Fibroblast of pulmonary artery (primary cell): ENCODE results near the gene ACSL4.

Source experiments
- DNase-seq: peaks from one replicate; pipeline ENCODE4 v3.0.0-alpha.2; 2010; ENCODE audit warnings: low read depth
- H3K4me3 ChIP-seq: replicated peaks from 2 replicates; pipeline ENCODE4 v1.5.1; 2011; ENCODE audit warnings: low read depth, mild to moderate bottlenecking, control low read depth, low read length, moderate library complexity
- CTCF ChIP-seq: IDR thresholded peaks from 2 replicates; pipeline ENCODE4 v1.5.1; 2011; ENCODE audit warnings: mild to moderate bottlenecking, control low read depth, low read length, inconsistent platforms; ENCODE audit errors: missing control alignments

Gene ACSL4

DNA sequence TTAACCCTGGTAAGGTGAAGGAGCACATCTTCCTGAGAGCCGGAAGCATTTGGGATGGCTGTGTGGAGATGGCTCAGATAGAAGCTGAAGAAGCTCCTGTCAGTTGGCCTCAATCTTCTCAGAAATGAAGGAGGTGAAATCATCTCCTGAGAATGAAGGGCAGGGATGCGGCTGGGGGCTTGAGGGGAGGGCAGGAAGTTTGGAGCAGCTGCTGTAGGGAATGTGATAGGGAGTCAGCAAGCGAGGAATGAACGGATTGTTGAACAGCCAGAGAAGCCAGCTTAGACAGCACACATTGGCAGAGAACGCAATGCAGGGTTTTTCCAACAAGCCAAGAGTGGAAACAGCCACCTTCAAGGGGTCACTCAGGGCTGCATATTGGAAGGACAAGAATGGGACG, 118.1 kb downstream of the ACSL4 start:
- no peak overlapping the region for H3K4me3 ChIP-seq
- DNase-seq: no peak
- no peak for TF ChIP-seq CTCF

GRCh38 chrX:109601486-109601885, 131.6 kb downstream of the ACSL4 start:
- H3K4me3 ChIP-seq: no peak overlapping the region
- TF ChIP-seq CTCF: no peak
- no peak for DNase-seq

GRCh38 chrX:109600237-109600651, 132.8 kb downstream of the ACSL4 start:
- TF ChIP-seq CTCF: no peak
- peak; percentile 7 for DNase-seq
- no peak overlapping the region for H3K4me3 ChIP-seq

DNA sequence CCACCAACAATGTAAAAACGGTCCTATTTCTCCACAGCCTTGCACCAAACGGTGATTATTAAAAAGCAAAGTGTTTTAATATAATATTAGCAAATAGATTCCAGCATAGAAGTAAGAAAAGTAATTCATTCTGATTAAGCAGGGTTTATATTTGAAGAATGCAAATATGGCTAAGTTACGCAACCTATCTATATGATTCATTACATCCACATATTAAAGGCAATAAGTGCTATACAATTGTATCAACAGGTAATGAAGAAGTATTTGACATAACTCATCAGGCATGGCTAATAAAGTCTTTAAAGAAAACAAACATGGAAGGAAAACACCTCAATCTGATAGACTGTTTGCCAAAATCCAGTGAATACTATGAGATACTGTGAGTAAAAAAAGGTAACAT, 137.0 kb downstream of the ACSL4 start:
- no peak for DNase-seq

More for the DNA sequence above, 137.0 kb downstream of the ACSL4 start:
- no peak for TF ChIP-seq CTCF
- H3K4me3 ChIP-seq: no peak overlapping the region
